Right lobe of liver (tissue), 6 donors: ENCODE measurements around the gene P2RX7. TPM values are rescaled to one million over a fixed set of nuclear protein-coding genes. Genes with fewer than 3 reads are reported as not detected.
A peak's percentile ranks its signal among the peaks of the same experiment; 100 is the strongest.

Source experiments
- ATAC-seq, 4 donors: fragments of 200-7000 bp; cut with Tn5 transposase; one replicate each; pipeline ENCODE4 v1.9.1; 2020; ENCODE audit warnings: mild to moderate bottlenecking in 4 of 4, moderate library complexity in 4 of 4
- DNase-seq, 3 donors: peaks; one replicate each; pipeline ENCODE4 v3.0.0-alpha.2; 2020
- H3K27ac ChIP-seq, 3 donors: fragments of 200-600 bp; one replicate each; pipeline ENCODE4 v1.8.0; 2022
- H3K27me3 ChIP-seq, 2 donors: fragments of 200-600 bp; one replicate each; pipeline ENCODE4 v1.8.0; 2022
- H3K36me3 ChIP-seq, 4 donors: fragments of 200-600 bp; sonication (generic) in 1 of 4; one replicate each; pipeline versions ENCODE4 v1.5.1 to v1.8.0; 2017 to 2022; ENCODE audit warnings: control low read depth in 1 of 4
- H3K4me1 ChIP-seq, 4 donors: fragments of 200-600 bp; sonication (generic) in 1 of 4; one replicate each; pipeline versions ENCODE4 v1.5.1 to v1.8.0; 2017 to 2022; ENCODE audit warnings: control low read depth in 1 of 4
- H3K4me3 ChIP-seq, 3 donors: fragments of 200-600 bp; one replicate each; pipeline ENCODE4 v1.8.0; 2022
- H3K9me3 ChIP-seq, 4 donors: fragments of 200-600 bp; sonication (generic) in 1 of 4; one replicate each; pipeline versions ENCODE4 v1.5.1 to v1.8.0; 2017 to 2022; ENCODE audit warnings: control low read depth in 1 of 4
- POLR2A ChIP-seq: fragments of 450-650 bp; IDR thresholded peaks from one replicate; pipeline ENCODE4 v1.6.1; 2017; ENCODE audit warnings: antibody characterized with exemption, mild to moderate bottlenecking
- WGBS: methylation state at CpG from one replicate; pipeline ENCODE4 v1.1.6; 2018; ENCODE audit warnings: low coverage, low lambda C conversion rate; ENCODE audit not compliant: insufficient coverage; ENCODE audit errors: missing lambda C conversion rate; 5-methylcytosine and 5-hydroxymethylcytosine counted together
- intact Hi-C, 2 donors: fragments of 100-400 bp; cut with DNase I; formaldehyde crosslinking; loops; one replicate each; pipeline versions ENCODE4 v1.11.2 to v1.14.1; 2022
- total RNA-seq, 6 experiments: library from RNA; depleted of rRNA in 2 of 6; stranded (reverse); fragments of >200 nt in 2 of 6; fragmentation: NEBNext Ultra II Directional in 3 of 6; extraction: Animal tissue kit (Norgen Biotek cat#: 25700) in 3 of 6; gene quantifications; one replicate each; pipeline versions ENCODE4 v1.1.0 to v1.2.4, GENCODE V29; 2016 to 2023
- TF ChIP-seq, protein P1 (sequence below), 4 donors: fragments of 200-600 bp in 3 of 4; fragments of 450-650 bp in 1 of 4; IDR thresholded peaks; one replicate each; pipeline versions ENCODE4 v1.5.1 to v1.8.0; 2016 to 2022; ENCODE audit warnings: antibody characterized with exemption in 4 of 4, mild to moderate bottlenecking in 2 of 4
- donor health status: DM: no; HTN: yes; CAD: no.
- donor health status: DM: no; HTN: no; CAD: no.
- donor health status: DM: no; HTN: no; CAD: no.
- donor health status: DM: no; HTN: yes; CAD: no.
- donor health status: DM: no; HTN: yes; CAD: no.

Gene P2RX7
- total RNA-seq, 6 experiments from 2014 or later = 2.5 to 11.4 (median 3.4) TPM

GRCh38 chr12:121129811-121130147 is 2.9 kb upstream of the P2RX7 start:
- peak overlapping the region; percentile 73 to 91 (median 90) for H3K27ac ChIP-seq
- intact Hi-C loops = loop anchor here (10.0 kb wide), 1 partner anchor 95 kb away; no protein-coding TSS in a partner anchor
- no peak for TF ChIP-seq POLR2A
- TF ChIP-seq, protein P1, sequence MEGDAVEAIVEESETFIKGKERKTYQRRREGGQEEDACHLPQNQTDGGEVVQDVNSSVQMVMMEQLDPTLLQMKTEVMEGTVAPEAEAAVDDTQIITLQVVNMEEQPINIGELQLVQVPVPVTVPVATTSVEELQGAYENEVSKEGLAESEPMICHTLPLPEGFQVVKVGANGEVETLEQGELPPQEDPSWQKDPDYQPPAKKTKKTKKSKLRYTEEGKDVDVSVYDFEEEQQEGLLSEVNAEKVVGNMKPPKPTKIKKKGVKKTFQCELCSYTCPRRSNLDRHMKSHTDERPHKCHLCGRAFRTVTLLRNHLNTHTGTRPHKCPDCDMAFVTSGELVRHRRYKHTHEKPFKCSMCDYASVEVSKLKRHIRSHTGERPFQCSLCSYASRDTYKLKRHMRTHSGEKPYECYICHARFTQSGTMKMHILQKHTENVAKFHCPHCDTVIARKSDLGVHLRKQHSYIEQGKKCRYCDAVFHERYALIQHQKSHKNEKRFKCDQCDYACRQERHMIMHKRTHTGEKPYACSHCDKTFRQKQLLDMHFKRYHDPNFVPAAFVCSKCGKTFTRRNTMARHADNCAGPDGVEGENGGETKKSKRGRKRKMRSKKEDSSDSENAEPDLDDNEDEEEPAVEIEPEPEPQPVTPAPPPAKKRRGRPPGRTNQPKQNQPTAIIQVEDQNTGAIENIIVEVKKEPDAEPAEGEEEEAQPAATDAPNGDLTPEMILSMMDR (IDR thresholded peaks at IDR 0.05) = no peak
- H3K27me3 ChIP-seq = no peaks in the 10 kb centered on the region
- H3K4me1 ChIP-seq = peaks cover 0 to 56% (median 22%) of the 10 kb centered on the region in 4 donors
- no peaks in the 10 kb centered on the region for H3K36me3 ChIP-seq
- WGBS = 95% methylated on average over 4 of the region's 4 CpGs
- DNase-seq (no peak), ATAC-seq (no peak)
- H3K9me3 ChIP-seq = no peaks in the 10 kb centered on the region
- H3K4me3 ChIP-seq = no peak overlapping the region

DNA sequence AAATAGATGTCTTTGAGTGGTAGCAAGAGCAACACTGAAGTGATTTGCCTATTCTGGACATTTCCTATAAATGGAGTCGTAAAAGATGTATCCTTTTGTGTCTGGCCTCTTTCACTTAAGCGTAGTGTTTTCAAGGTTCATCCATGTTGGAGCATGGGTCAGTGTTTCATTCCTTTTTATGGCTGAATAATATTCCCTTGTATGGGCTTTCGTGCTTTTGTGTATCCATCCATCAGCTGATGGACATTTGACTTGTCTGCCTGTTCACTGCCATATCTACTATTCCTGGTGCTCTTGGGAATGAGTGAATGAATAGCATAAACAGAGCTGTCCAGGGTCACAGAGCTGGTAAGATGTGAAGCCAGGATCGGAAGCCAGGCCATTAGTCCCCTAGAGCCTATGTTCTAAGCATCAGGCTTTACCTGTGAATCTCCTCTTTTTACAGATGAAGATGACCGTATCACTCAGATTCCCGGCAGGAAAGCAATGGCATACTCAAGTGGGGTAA is 1.8 kb upstream of the P2RX7 start:
- no peak for TF ChIP-seq POLR2A
- TF ChIP-seq, protein P1 (IDR thresholded peaks at IDR 0.05) = no peak
- Histone ChIP-seq H3K27ac (peak overlapping the region in 2 of 3 donors; percentile 79 to 89), H3K4me1 (peaks cover 0 to 54% (median 22%) of the 10 kb centered on the region in 4 donors), H3K9me3 (no peaks in the 10 kb centered on the region), H3K36me3 (no peaks in the 10 kb centered on the region), H3K4me3 (no peak overlapping the region), H3K27me3 (no peaks in the 10 kb centered on the region)
- WGBS = 87% methylated on average over 6 of the region's 6 CpGs
- intact Hi-C loops = loop anchor here in 1 of 2 donors (10.0 kb wide), 1 partner anchor 94 kb away; no protein-coding TSS in a partner anchor
- DNase-seq (no peak), ATAC-seq (no peak)

- intact Hi-C loops = loop anchor here in 1 of 2 donors (10.0 kb wide), 1 partner anchor 93 kb away; no protein-coding TSS in a partner anchor
- ATAC-seq (peak; percentile 46 to 71 (median 57)), DNase-seq (peak; percentile 39 to 79 (median 75))
- 21% methylated on average over 4 of the region's 4 CpGs for WGBS
- TF ChIP-seq, protein P1 (IDR thresholded peaks at IDR 0.05) = no peak
- no peak for TF ChIP-seq POLR2A
- Histone ChIP-seq H3K36me3 (no peaks in the 10 kb centered on the region), H3K4me1 (peaks cover 0 to 44% (median 18%) of the 10 kb centered on the region in 4 donors), H3K27ac (peak overlapping the region; percentile 78 to 89 (median 79)), H3K4me3 (no peak overlapping the region), H3K9me3 (no peaks in the 10 kb centered on the region), H3K27me3 (no peaks in the 10 kb centered on the region)
Observed at GRCh38 chr12:121131941-121132341, 735 bp upstream of the P2RX7 start.

DNA sequence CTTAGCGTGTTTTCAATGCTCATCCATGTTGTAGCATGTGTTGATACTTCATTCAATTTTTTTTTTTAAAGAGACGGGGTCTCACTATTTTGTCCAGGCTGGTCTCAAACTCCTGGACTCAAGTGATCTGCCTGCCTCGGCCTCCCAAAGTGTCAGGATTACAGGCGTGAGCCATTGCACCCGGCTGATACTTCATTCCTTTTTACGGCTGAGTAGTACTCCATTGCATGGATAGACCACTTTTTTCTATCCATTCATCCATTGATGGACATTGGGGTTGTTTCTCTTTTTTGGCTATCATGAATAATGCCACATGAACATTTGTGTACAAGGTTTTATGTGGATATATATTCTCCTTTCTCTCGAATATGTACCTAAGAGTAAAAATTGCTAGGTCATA is 1.2 kb downstream of the P2RX7 start:
- H3K9me3 ChIP-seq = no peaks in the 10 kb centered on the region
- H3K27me3 ChIP-seq = no peaks in the 10 kb centered on the region
- H3K4me3 ChIP-seq = no peak overlapping the region
- TF ChIP-seq, protein P1 (IDR thresholded peaks at IDR 0.05) = no peak
- no peak for TF ChIP-seq POLR2A
- intact Hi-C loops = loop anchor here in 1 of 2 donors (10.0 kb wide), 1 partner anchor 91 kb away; no protein-coding TSS in a partner anchor
- no peaks in the 10 kb centered on the region for H3K36me3 ChIP-seq
- DNase-seq = no peak
- H3K4me1 ChIP-seq = peaks cover 0 to 26% (median 13%) of the 10 kb centered on the region in 4 donors
- H3K27ac ChIP-seq = no peak overlapping the region
- 76% methylated on average over 7 of the region's 7 CpGs for WGBS
- ATAC-seq = no peak
